NCI-H69 (cell line): ENCODE results near the gene SORCS3.
A peak's percentile ranks its signal among the peaks of the same experiment; 100 is the strongest.

Source experiments
- DNase-seq: peaks from one replicate; lab custom pipeline; 2025; lab: John Stamatoyannopoulos, UW

SORCS3 gene

DNA sequence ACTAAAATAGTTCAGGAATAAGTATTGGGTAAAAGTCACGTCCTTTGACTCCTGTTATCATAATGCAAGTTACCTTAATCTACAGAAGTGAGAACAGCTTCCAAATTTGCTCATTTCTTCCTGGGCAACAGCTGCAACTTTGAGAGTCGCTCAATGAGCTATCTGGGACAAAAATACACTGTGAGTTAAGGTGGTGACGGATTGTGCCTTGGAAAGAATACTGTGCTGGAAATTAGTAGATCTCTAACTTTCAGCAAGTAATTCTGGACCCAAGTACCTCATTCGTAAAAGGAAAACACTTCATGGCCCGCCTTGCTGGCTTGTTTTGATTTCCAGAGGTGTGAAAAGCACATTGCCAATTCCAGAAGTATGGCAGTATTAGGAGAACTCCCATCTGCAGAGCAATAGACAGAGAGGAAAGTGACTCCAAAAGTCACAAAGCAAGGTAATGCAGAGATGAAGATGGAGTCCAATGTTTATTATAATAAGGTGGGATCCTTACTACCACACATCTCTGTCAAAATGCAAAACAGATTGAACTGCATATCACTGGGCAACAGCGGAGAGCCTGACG is 626.0 kb downstream of the SORCS3 start:
- DNase-seq = no peak

DNA sequence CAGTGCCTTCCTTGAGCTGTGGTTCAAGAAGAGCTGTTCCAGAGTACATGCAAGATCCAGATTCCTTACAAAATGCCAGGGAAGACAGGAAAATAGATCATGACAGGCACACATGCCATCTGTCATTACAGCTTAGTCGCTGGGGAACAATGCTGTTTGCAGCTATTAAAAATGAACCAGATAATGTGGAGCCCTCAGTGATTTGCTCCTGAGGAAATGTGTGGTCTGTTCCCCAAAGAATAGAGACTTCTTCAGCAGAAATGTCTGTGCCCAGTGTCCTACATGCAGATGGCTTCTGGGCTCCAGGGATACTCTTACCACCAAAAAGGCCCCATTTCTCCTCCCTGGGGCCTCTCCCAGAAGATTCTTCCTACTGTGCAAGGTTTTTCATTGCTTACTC is 627.9 kb downstream of the SORCS3 start:
- DNase-seq = no peak

DNA sequence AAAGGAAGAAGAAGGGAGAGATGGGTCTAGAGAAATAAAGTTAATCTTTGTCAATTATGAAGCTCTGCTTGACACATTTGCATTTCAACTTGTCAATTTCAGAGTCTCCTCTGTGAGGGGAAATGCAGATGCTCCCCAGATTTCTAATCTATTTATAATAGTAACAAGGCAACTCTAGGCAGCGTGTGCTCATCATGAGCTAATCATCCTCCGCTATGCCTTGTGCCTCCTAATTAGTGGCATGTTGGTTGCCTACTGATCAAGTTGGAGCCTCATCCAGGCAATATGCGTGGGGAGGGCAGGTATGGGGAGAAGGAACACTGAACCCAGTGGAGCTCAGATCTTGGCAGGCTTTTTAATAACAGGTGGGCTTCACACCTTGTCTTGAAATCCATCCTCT is 628.6 kb downstream of the SORCS3 start:
- DNase-seq = no peak

DNA sequence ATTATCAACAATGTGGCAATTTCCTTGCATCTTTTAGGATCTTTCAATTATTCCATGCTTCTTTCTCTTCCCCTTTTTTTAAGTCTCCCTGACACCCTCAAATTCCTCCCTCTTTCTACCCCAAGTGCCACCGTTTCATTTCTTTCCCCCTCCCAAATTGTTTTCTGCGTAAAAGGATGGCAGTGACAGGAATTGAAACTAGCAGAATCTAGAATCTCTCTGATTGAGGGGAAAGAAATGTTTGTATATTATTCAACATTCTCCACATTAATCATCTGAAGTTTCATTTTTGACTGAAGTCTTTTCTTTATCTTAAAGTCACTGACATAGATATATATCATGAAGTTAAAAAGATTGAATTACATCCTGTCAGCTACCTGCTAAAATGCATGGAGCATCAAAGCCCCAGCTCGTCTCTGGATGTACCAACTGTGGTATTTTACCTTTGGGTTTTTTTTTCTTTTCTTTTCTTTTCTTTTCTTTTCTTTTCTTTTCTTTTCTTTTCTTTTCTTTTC is 633.5 kb downstream of the SORCS3 start:
- DNase-seq = no peak

GRCh38 chr10:105278439-105278838 is 637.3 kb downstream of the SORCS3 start:
- no peak for DNase-seq

- DNase-seq = no peak
Observed at GRCh38 chr10:105279101-105279500, 638.0 kb downstream of the SORCS3 start.

DNA sequence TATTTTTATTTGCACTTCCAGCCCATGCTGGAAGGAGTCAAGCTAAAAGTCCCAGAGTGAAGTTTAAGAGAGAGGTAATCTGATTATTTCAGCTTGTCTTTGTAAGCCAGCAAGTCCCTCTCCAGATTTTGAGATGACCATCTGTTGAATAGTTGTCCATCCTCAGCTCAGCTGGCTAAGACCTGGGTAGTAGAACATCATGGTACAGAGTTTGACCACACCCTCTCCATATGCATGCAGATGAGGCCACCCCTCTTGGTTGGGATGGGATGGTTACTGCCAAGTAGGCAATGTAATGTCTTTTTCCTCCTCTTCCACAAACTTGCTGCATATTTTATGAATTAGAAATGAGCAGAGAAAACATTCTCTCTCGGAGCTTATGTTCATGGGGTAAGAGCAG is 639.8 kb downstream of the SORCS3 start:
- no peak for DNase-seq

GRCh38 chr10:105284476-105285215 is 643.6 kb downstream of the SORCS3 start:
- peak; percentile 50 for DNase-seq

DNA sequence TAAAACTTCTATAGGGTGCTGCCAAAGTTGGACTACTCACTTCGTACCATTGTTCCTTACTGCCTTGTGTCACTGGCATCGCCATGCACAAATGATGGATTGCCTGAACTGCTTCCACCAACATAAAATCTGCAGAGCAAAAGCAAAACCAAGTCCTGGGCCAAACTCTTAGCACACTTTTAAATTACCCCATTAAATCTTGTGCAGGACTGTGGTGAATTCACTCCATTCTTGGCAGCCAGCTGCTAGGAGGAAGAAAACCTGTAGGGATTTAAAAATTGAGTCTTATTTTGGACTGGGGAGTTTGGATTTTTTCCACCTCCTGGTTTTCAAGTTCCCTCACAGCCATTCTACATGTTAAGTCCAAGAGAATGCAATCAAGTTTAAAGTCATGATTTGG is 646.9 kb downstream of the SORCS3 start:
- no peak for DNase-seq

DNA sequence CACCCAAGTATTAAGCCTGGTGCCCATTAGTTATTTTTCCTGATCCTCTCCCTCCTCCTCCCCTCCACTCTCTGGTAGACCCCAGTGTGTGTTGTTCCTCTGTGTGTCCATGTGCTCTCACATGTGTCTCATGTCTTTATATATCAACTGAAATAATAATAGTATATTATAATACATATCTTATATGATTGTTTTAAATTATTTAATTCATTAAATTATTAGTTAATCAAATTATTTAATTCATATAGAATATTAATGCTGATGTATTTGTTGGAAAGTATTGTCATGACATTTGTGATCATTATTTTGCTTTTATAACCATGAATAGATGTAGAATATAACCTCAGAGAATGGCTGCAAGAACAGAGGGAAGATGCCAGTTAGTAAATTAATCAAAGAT is 647.5 kb downstream of the SORCS3 start:
- DNase-seq = no peak

GRCh38 chr10:105291571-105291970 is 650.5 kb downstream of the SORCS3 start:
- DNase-seq = peak; percentile 91

GRCh38 chr10:105292236-105292635 is 651.1 kb downstream of the SORCS3 start:
- no peak for DNase-seq
